H9 (cell line): ENCODE measurements around the gene CREB3L4. TPM values are rescaled to one million over a fixed set of nuclear protein-coding genes. Genes with fewer than 3 reads are reported as not detected.

Source experiments
- DNase-seq: peaks from one replicate; pipeline ENCODE4 v3.0.0-alpha.2; 2017
- H2AFZ ChIP-seq: one replicate; pipeline ENCODE4 v1.6.1; 2013; ENCODE audit warnings: mild to moderate bottlenecking, low read length, control low read depth, moderate library complexity
- H2AK5ac ChIP-seq: 2 replicates; pipeline ENCODE4 v1.6.1; 2013; ENCODE audit warnings: low read length, control low read depth, mixed read lengths; ENCODE audit not compliant: insufficient read length
- H2BK120ac ChIP-seq: one replicate; pipeline ENCODE4 v1.6.1; 2013; ENCODE audit warnings: low read depth, mild to moderate bottlenecking, low read length, control low read depth, inconsistent platforms; ENCODE audit not compliant: poor library complexity, severe bottlenecking
- H2BK12ac ChIP-seq: 2 replicates; pipeline ENCODE4 v1.6.1; 2013; ENCODE audit warnings: low read length, control low read depth, mixed read lengths, low read depth; ENCODE audit not compliant: insufficient read length
- H2BK15ac ChIP-seq: 2 replicates; pipeline ENCODE4 v1.6.1; 2013; ENCODE audit warnings: low read depth, low read length, control low read depth
- H2BK20ac ChIP-seq: one replicate; pipeline ENCODE4 v1.6.1; 2013; ENCODE audit warnings: low read depth, mild to moderate bottlenecking, low read length, control low read depth, inconsistent platforms; ENCODE audit not compliant: poor library complexity, severe bottlenecking
- H2BK5ac ChIP-seq: 2 replicates; pipeline ENCODE4 v1.6.1; 2013; ENCODE audit warnings: low read length, control low read depth, mixed read lengths; ENCODE audit not compliant: insufficient read length
- H3K14ac ChIP-seq: 2 replicates; pipeline ENCODE4 v1.6.1; 2013; ENCODE audit warnings: low read length, control low read depth; ENCODE audit not compliant: insufficient read depth
- H3K18ac ChIP-seq: 2 replicates; pipeline ENCODE4 v1.6.1; 2013; ENCODE audit warnings: low read depth, mild to moderate bottlenecking, mixed read lengths, low read length, control low read depth; ENCODE audit not compliant: insufficient read length
- H3K23ac ChIP-seq: 2 replicates; pipeline ENCODE4 v1.6.1; 2013; ENCODE audit warnings: low read length, control low read depth, mixed read lengths, low read depth; ENCODE audit not compliant: insufficient read length
- H3K23me2 ChIP-seq: 2 replicates; pipeline ENCODE4 v1.6.1; 2013; ENCODE audit warnings: low read depth, mild to moderate bottlenecking, mixed read lengths, low read length, control low read depth; ENCODE audit not compliant: insufficient read length, poor library complexity, severe bottlenecking
- H3K27ac ChIP-seq: 2 replicates; pipeline ENCODE4 v1.5.1; 2013; ENCODE audit warnings: low read length, control low read depth, mixed read lengths, low read depth; ENCODE audit not compliant: insufficient read length
- H3K27me3 ChIP-seq: 2 replicates; pipeline ENCODE4 v1.6.1; 2013; ENCODE audit warnings: low read length, control low read depth, inconsistent platforms; ENCODE audit not compliant: insufficient read depth
- H3K4ac ChIP-seq: 2 replicates; pipeline ENCODE4 v1.6.1; 2013; ENCODE audit warnings: low read depth, mild to moderate bottlenecking, control low read depth, inconsistent platforms, low read length, moderate library complexity
- H3K4me1 ChIP-seq: 2 replicates; pipeline ENCODE4 v1.6.1; 2013; ENCODE audit warnings: low read length, control low read depth, inconsistent platforms; ENCODE audit not compliant: insufficient read depth
- H3K4me2 ChIP-seq: 2 replicates; pipeline ENCODE4 v1.6.1; 2013; ENCODE audit warnings: low read length, control low read depth, mixed read lengths; ENCODE audit not compliant: insufficient read length, insufficient read depth
- H3K56ac ChIP-seq: 2 replicates; pipeline ENCODE4 v1.6.1; 2013; ENCODE audit warnings: low read depth, mild to moderate bottlenecking, mixed read lengths, low read length, control low read depth; ENCODE audit not compliant: insufficient read length
- H3K79me1 ChIP-seq: 2 replicates; pipeline ENCODE4 v1.6.1; 2013; ENCODE audit warnings: low read depth, mild to moderate bottlenecking, moderate library complexity, low read length, control low read depth, inconsistent platforms; ENCODE audit not compliant: insufficient read depth, poor library complexity, severe bottlenecking
- H3K79me2 ChIP-seq: 2 replicates; pipeline ENCODE4 v1.6.1; 2013; ENCODE audit warnings: low read length, control low read depth, inconsistent platforms; ENCODE audit not compliant: insufficient read depth
- H3K9ac ChIP-seq: 2 replicates; pipeline ENCODE4 v1.6.1; 2013; ENCODE audit warnings: low read length, control low read depth, mixed read lengths; ENCODE audit not compliant: insufficient read length; ENCODE audit errors: extremely low read depth
- H3K9me3 ChIP-seq: one replicate; pipeline ENCODE4 v1.6.1; 2013; ENCODE audit warnings: low read depth, low read length, inconsistent platforms; ENCODE audit not compliant: control insufficient read depth
- H3T11ph ChIP-seq: one replicate; pipeline ENCODE4 v1.6.1; 2013; ENCODE audit warnings: mild to moderate bottlenecking, low read length, control low read depth, inconsistent platforms
- H4K20me1 ChIP-seq: one replicate; pipeline ENCODE4 v1.6.1; 2013; ENCODE audit not compliant: control insufficient read depth, insufficient read length, insufficient read depth
- H4K5ac ChIP-seq: 2 replicates; pipeline ENCODE4 v1.6.1; 2013; ENCODE audit warnings: low read depth, mild to moderate bottlenecking, mixed read lengths, low read length, control low read depth; ENCODE audit not compliant: insufficient read length
- H4K8ac ChIP-seq: replicated peaks from 2 replicates; pipeline ENCODE4 v1.6.1; 2013; ENCODE audit warnings: low read length, control low read depth, mixed read lengths, low read depth; ENCODE audit not compliant: insufficient read length
- H4K91ac ChIP-seq: 2 replicates; pipeline ENCODE4 v1.6.1; 2013; ENCODE audit warnings: low read depth, mild to moderate bottlenecking, moderate library complexity, mixed read lengths, low read length, control low read depth; ENCODE audit not compliant: insufficient read length
- H3K27ac Mint-ChIP-seq, 3 experiments: 2 replicates in 2 of 3; 3 replicates in 1 of 3; pipeline ENCODE4 v1.8.0; 2020 to 2021; ENCODE audit warnings: mixed read lengths in 3 of 3, mild to moderate bottlenecking in 1 of 3, moderate library complexity in 1 of 3
- H3K27me3 Mint-ChIP-seq: 2 replicates; pipeline ENCODE4 v1.8.0; 2021; ENCODE audit warnings: low read depth, mild to moderate bottlenecking, moderate library complexity, mixed read lengths
- H3K36me3 Mint-ChIP-seq, 3 experiments: 2 replicates in 2 of 3; 3 replicates in 1 of 3; pipeline ENCODE4 v1.8.0; 2020 to 2021; ENCODE audit warnings: low read depth in 3 of 3, mixed read lengths in 3 of 3; ENCODE audit not compliant: insufficient read depth in 1 of 3
- H3K4me1 Mint-ChIP-seq, 2 experiments: 2 replicates each; pipeline ENCODE4 v1.8.0; 2020; ENCODE audit warnings: mixed read lengths in 2 of 2
- H3K4me3 Mint-ChIP-seq, 2 experiments: 2 replicates in 1 of 2; 3 replicates in 1 of 2; pipeline ENCODE4 v1.8.0; 2020 to 2021; ENCODE audit warnings: mild to moderate bottlenecking in 2 of 2, mixed read lengths in 2 of 2, moderate library complexity in 1 of 2
- H3K9me3 Mint-ChIP-seq, 2 experiments: 2 replicates in 1 of 2; 3 replicates in 1 of 2; pipeline ENCODE4 v1.8.0; 2020; ENCODE audit warnings: mild to moderate bottlenecking in 2 of 2, mixed read lengths in 2 of 2, moderate library complexity in 1 of 2
- WGBS: extraction: QIAGEN DNeasy Blood & Tissue Kit; methylation state at CpG from one replicate; pipeline ENCODE4 v1.1.7; 2013; ENCODE audit warnings: missing lambda C conversion rate, low lambda C conversion rate, mixed read lengths; ENCODE audit not compliant: insufficient read length; ENCODE audit errors: extremely low coverage; 5-methylcytosine and 5-hydroxymethylcytosine counted together
- total RNA-seq: library from RNA; stranded (reverse); gene quantifications from 2 replicates; pipeline ENCODE4 v1.2.1, GENCODE V29; 2021
- TF ChIP-seq, protein P1 (sequence below): fragments of 200-600 bp; sonication (generic); conservative IDR thresholded peaks from 3 replicates; pipeline ENCODE4 v1.8.0; 2021; ENCODE audit warnings: antibody characterized with exemption, mild to moderate bottlenecking

CREB3L4 gene
- total RNA-seq, 1 experiment from 2014 or later = 27.6 TPM

GRCh38 chr1:153944827-153945117, 22.9 kb upstream of the CREB3L4 start:
- Histone ChIP-seq H2BK15ac (no peak overlapping the region), H4K8ac (no peak overlapping the region), H3K23me2 (peaks cover 5% of the 10 kb centered on the region), H3K18ac (no peak overlapping the region), H3K9ac (no peak overlapping the region), H2AK5ac (no peak overlapping the region), H2BK5ac (no peak overlapping the region), H3K14ac (no peak overlapping the region), H3K79me2 (no peaks in the 10 kb centered on the region), H3K23ac (no peak overlapping the region), H3K27ac (no peak overlapping the region), H2BK20ac (no peak overlapping the region), H3K4me1 (no peaks in the 10 kb centered on the region; the same call in 1 of the 2 replicates), H3K4me2 (peak overlapping the region; percentile 52), H3K9me3 (no peaks in the 10 kb centered on the region), H2BK12ac (no peak overlapping the region), H3K4ac (no peak overlapping the region), H3K27me3 (no peaks in the 10 kb centered on the region), H4K20me1 (no peaks in the 10 kb centered on the region), H2BK120ac (no peak overlapping the region), H3T11ph (no peak overlapping the region), H3K79me1 (peaks cover 3% of the 10 kb centered on the region), H4K91ac (no peak overlapping the region), H4K5ac (no peak overlapping the region), H3K56ac (no peak overlapping the region), H2AFZ (no peak overlapping the region)
- Mint-ChIP-seq H3K27me3 (no peaks in the 10 kb centered on the region), H3K4me1 (peaks cover 10 to 17% of the 10 kb centered on the region in 2 experiments), H3K27ac (0 out of 7 replicates have a peak overlapping the region, but pooled peaks of 1 of the 3 experiments have one; percentile 9), H3K9me3 (no peaks in the 10 kb centered on the region), H3K36me3 (peaks cover 14 to 55% (median 38%) of the 10 kb centered on the region in 3 experiments), H3K4me3 (peak overlapping the region; percentile 82 to 93; a peak in 4 of 5 replicates)
- no CpG with 5 or more reads among the region's 3 CpGs for WGBS
- no peak for DNase-seq
- TF ChIP-seq, protein P1, sequence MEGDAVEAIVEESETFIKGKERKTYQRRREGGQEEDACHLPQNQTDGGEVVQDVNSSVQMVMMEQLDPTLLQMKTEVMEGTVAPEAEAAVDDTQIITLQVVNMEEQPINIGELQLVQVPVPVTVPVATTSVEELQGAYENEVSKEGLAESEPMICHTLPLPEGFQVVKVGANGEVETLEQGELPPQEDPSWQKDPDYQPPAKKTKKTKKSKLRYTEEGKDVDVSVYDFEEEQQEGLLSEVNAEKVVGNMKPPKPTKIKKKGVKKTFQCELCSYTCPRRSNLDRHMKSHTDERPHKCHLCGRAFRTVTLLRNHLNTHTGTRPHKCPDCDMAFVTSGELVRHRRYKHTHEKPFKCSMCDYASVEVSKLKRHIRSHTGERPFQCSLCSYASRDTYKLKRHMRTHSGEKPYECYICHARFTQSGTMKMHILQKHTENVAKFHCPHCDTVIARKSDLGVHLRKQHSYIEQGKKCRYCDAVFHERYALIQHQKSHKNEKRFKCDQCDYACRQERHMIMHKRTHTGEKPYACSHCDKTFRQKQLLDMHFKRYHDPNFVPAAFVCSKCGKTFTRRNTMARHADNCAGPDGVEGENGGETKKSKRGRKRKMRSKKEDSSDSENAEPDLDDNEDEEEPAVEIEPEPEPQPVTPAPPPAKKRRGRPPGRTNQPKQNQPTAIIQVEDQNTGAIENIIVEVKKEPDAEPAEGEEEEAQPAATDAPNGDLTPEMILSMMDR = no peak
